Measurements from ENCODE around the gene MYL4.
"Not testable (repeated sequence)": the region's sequence is repeated elsewhere in the genome, so short reads cannot be mapped to it uniquely, and the experiment has no call there.

MYL4 gene

GRCh38 chr17:47208744-47209488 lies at the start of gene MYL4:
MYL4 (plus strand) TSS chr17:47209348; CDS start chr17:47209423, 75 bp downstream.
- no peak for DNase-seq

GRCh38 chr17:47162013-47162622 lies 47.0 kb upstream of the MYL4 start:
- no peak for DNase-seq

- DNase-seq: no peak
Observed at GRCh38 chr17:47164263-47164662, 44.9 kb upstream of the MYL4 start.

GRCh38 chr17:47165137-47165536 lies 44.0 kb upstream of the MYL4 start:
- DNase-seq: no peak

- DNase-seq: not testable (repeated sequence)
Observed at GRCh38 chr17:47166854-47167253, 42.3 kb upstream of the MYL4 start.

GRCh38 chr17:47168896-47169295 lies 40.3 kb upstream of the MYL4 start:
- not testable (repeated sequence) for DNase-seq

GRCh38 chr17:47170710-47171109 lies 38.4 kb upstream of the MYL4 start:
- DNase-seq: no peak

GRCh38 chr17:47172696-47173565 lies 36.2 kb upstream of the MYL4 start:
- DNase-seq: no peak

- not testable (repeated sequence) for DNase-seq
Observed at GRCh38 chr17:47174823-47175222, 34.3 kb upstream of the MYL4 start.

- DNase-seq: no peak
Observed at GRCh38 chr17:47176389-47176826, 32.7 kb upstream of the MYL4 start.

- DNase-seq: no peak
Observed at GRCh38 chr17:47177261-47177660, 31.9 kb upstream of the MYL4 start.

GRCh38 chr17:47179141-47179540 lies 30.0 kb upstream of the MYL4 start:
- DNase-seq: no peak

GRCh38 chr17:47180337-47180736 lies 28.8 kb upstream of the MYL4 start:
- no peak for DNase-seq

GRCh38 chr17:47180988-47181387 lies 28.2 kb upstream of the MYL4 start:
- DNase-seq: not testable (repeated sequence)

- DNase-seq: no peak
Observed at GRCh38 chr17:47184681-47185080, 24.5 kb upstream of the MYL4 start.

GRCh38 chr17:47188271-47188875 lies 20.8 kb upstream of the MYL4 start:
- DNase-seq: no peak

- DNase-seq: peak; percentile 98 to 100
Observed at GRCh38 chr17:47188876-47189731, 20.0 kb upstream of the MYL4 start, which contains the start of gene CDC27. CDC27 (minus strand) TSS chr17:47189295; CDS start chr17:47189172, 123 bp downstream.

- DNase-seq: no peak
Observed at GRCh38 chr17:47189732-47190237, 19.4 kb upstream of the MYL4 start.

GRCh38 chr17:47190243-47190642 lies 18.9 kb upstream of the MYL4 start:
- DNase-seq: no peak

- DNase-seq: no peak
Observed at GRCh38 chr17:47190770-47191169, 18.4 kb upstream of the MYL4 start.

- no peak for DNase-seq
Observed at GRCh38 chr17:47192554-47192953, 16.6 kb upstream of the MYL4 start.

Data from activated CD4-positive, alpha-beta T cell treated with anti-CD3 and anti-CD28 coated beads for 4 hours (primary cell).